ENCODE results near the gene STPG1. TPM values are rescaled to one million over a fixed set of nuclear protein-coding genes. Genes with fewer than 3 reads are reported as not detected.
A peak's percentile ranks its signal among the peaks of the same experiment; 100 is the strongest.

STPG1 gene
- total RNA-seq, 1 donor from 2014 or later = 9.2 TPM

GRCh38 chr1:24311234-24311633 is 102.3 kb downstream of the STPG1 start:
- no peak overlapping the region for H2AFZ ChIP-seq (ENCODE audit: low read depth, low read length)
- no peak overlapping the region for H3K9ac ChIP-seq (ENCODE audit: low read length)
- no peak overlapping the region for H3K27ac Mint-ChIP-seq (ENCODE audit: unreplicated experiment)
- H3K9me3 Mint-ChIP-seq (ENCODE audit: unreplicated experiment) = no peaks in the 10 kb centered on the region
- H3K27me3 ChIP-seq (ENCODE audit: insufficient read depth, low read length) = peaks cover 8% of the 10 kb centered on the region
- no peak for DNase-seq (ENCODE audit: low read depth)
- no peak for FAIRE-seq
- no peak overlapping the region for H3K4me2 ChIP-seq (ENCODE audit: low read length)
- H3K4me1 Mint-ChIP-seq (ENCODE audit: low read depth, unreplicated experiment) = peaks cover 8% of the 10 kb centered on the region
- H3K36me3 ChIP-seq (ENCODE audit: insufficient read depth, low read length) = no peaks in the 10 kb centered on the region
- no peak for TF ChIP-seq EZH2 (IDR thresholded peaks at IDR 0.05; ENCODE audit: insufficient read depth, low read length)
- no peak for TF ChIP-seq CTCF (IDR thresholded peaks at IDR 0.05; ENCODE audit: insufficient read depth, low read depth, low read length)
- H3K9me3 ChIP-seq (ENCODE audit: insufficient read depth, low read depth, low read length) = no peaks in the 10 kb centered on the region
- peaks cover 14% of the 10 kb centered on the region for H3K27me3 Mint-ChIP-seq (ENCODE audit: low read depth, unreplicated experiment)
- H3K79me2 ChIP-seq (ENCODE audit: insufficient read depth, low read length) = no peaks in the 10 kb centered on the region
- no peaks in the 10 kb centered on the region for H4K20me1 ChIP-seq (ENCODE audit: insufficient read depth, low read length)
- no peak overlapping the region for H3K4me3 Mint-ChIP-seq (ENCODE audit: unreplicated experiment)
- peaks cover 5% of the 10 kb centered on the region for H3K4me1 ChIP-seq (ENCODE audit: insufficient read depth, low read length)
- H3K4me3 ChIP-seq (ENCODE audit: insufficient read depth, low read depth, low read length) = no peak overlapping the region
- H3K27ac ChIP-seq (ENCODE audit: low read depth, low read length) = no peak overlapping the region
- H3K36me3 Mint-ChIP-seq (ENCODE audit: low read depth, unreplicated experiment) = no peaks in the 10 kb centered on the region

GRCh38 chr1:24309762-24310485 is 103.7 kb downstream of the STPG1 start:
- Mint-ChIP-seq H3K9me3 (ENCODE audit: unreplicated experiment) (no peaks in the 10 kb centered on the region), H3K27ac (ENCODE audit: unreplicated experiment) (no peak overlapping the region), H3K27me3 (ENCODE audit: low read depth, unreplicated experiment) (peaks cover 19% of the 10 kb centered on the region), H3K4me3 (ENCODE audit: unreplicated experiment) (no peak overlapping the region), H3K4me1 (ENCODE audit: low read depth, unreplicated experiment) (peaks cover 8% of the 10 kb centered on the region), H3K36me3 (ENCODE audit: low read depth, unreplicated experiment) (no peaks in the 10 kb centered on the region)
- H4K20me1 ChIP-seq (ENCODE audit: insufficient read depth, low read length) = no peaks in the 10 kb centered on the region
- H2AFZ ChIP-seq (ENCODE audit: low read depth, low read length) = no peak overlapping the region
- no peak overlapping the region for H3K27ac ChIP-seq (ENCODE audit: low read depth, low read length)
- H3K4me1 ChIP-seq (ENCODE audit: insufficient read depth, low read length) = peaks cover 5% of the 10 kb centered on the region
- no peaks in the 10 kb centered on the region for H3K9me3 ChIP-seq (ENCODE audit: insufficient read depth, low read depth, low read length)
- H3K27me3 ChIP-seq (ENCODE audit: insufficient read depth, low read length) = peaks cover under 1% of the 10 kb centered on the region
- no peak overlapping the region for H3K4me3 ChIP-seq (ENCODE audit: insufficient read depth, low read depth, low read length)
- no peak overlapping the region for H3K9ac ChIP-seq (ENCODE audit: low read length)
- H3K79me2 ChIP-seq (ENCODE audit: insufficient read depth, low read length) = no peaks in the 10 kb centered on the region
- TF ChIP-seq CTCF (IDR thresholded peaks at IDR 0.05; ENCODE audit: insufficient read depth, low read depth, low read length) (no peak), EZH2 (IDR thresholded peaks at IDR 0.05; ENCODE audit: insufficient read depth, low read length) (no peak)
- H3K36me3 ChIP-seq (ENCODE audit: insufficient read depth, low read length) = no peaks in the 10 kb centered on the region
- no peak overlapping the region for H3K4me2 ChIP-seq (ENCODE audit: low read length)
- DNase-seq (ENCODE audit: low read depth) (peak; percentile 32), FAIRE-seq (no peak)

GRCh38 chr1:24308365-24309015 is 105.1 kb downstream of the STPG1 start:
- DNase-seq (ENCODE audit: low read depth) (no peak), FAIRE-seq (no peak)
- Histone ChIP-seq H3K4me1 (ENCODE audit: insufficient read depth, low read length) (peaks cover 5% of the 10 kb centered on the region), H3K27me3 (ENCODE audit: insufficient read depth, low read length) (no peaks in the 10 kb centered on the region), H3K36me3 (ENCODE audit: insufficient read depth, low read length) (no peaks in the 10 kb centered on the region), H3K9me3 (ENCODE audit: insufficient read depth, low read depth, low read length) (no peaks in the 10 kb centered on the region), H3K79me2 (ENCODE audit: insufficient read depth, low read length) (no peaks in the 10 kb centered on the region), H3K4me3 (ENCODE audit: insufficient read depth, low read depth, low read length) (no peak overlapping the region), H3K27ac (ENCODE audit: low read depth, low read length) (no peak overlapping the region), H3K9ac (ENCODE audit: low read length) (no peak overlapping the region), H2AFZ (ENCODE audit: low read depth, low read length) (no peak overlapping the region), H4K20me1 (ENCODE audit: insufficient read depth, low read length) (no peaks in the 10 kb centered on the region), H3K4me2 (ENCODE audit: low read length) (no peak overlapping the region)
- Mint-ChIP-seq H3K4me1 (ENCODE audit: low read depth, unreplicated experiment) (peaks cover 8% of the 10 kb centered on the region), H3K36me3 (ENCODE audit: low read depth, unreplicated experiment) (no peaks in the 10 kb centered on the region), H3K4me3 (ENCODE audit: unreplicated experiment) (no peak overlapping the region), H3K27ac (ENCODE audit: unreplicated experiment) (no peak overlapping the region), H3K9me3 (ENCODE audit: unreplicated experiment) (no peaks in the 10 kb centered on the region), H3K27me3 (ENCODE audit: low read depth, unreplicated experiment) (peaks cover 23% of the 10 kb centered on the region)
- TF ChIP-seq CTCF (IDR thresholded peaks at IDR 0.05; ENCODE audit: insufficient read depth, low read depth, low read length) = peak; percentile 23
- no peak for TF ChIP-seq EZH2 (IDR thresholded peaks at IDR 0.05; ENCODE audit: insufficient read depth, low read length)

Measured in astrocyte (in vitro differentiated cells and primary cell).